ENCODE measurements around the gene SMARCA5.
"Not testable (repeated sequence)": the region's sequence is repeated elsewhere in the genome, so short reads cannot be mapped to it uniquely, and the experiment has no call there.

SMARCA5 gene

DNA sequence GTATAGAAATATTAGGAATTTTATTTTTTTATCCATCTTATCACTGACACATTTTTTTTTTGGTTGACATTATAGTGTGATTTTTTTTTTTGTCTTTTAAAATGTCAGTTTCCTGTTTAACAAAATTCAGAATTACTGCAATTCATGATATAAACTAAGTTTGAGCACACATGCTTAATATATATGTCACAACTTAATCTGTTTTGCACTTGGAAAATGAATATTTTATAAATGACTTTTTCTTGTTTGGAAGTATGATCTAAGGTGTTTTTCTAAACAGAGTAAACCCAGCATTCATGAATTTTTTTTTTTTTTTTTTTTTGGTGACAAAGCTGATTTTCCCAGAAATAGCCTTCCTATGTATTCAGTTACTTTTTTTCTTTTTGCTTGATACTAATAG, 2.4 kb downstream of the SMARCA5 start:
- H3K4me3 ChIP-seq (ENCODE audit: low read depth, low read length), result peak overlapping the region; percentile 98
- no peak for DNase-seq (ENCODE audit: low read depth)
- TF ChIP-seq, protein P1, sequence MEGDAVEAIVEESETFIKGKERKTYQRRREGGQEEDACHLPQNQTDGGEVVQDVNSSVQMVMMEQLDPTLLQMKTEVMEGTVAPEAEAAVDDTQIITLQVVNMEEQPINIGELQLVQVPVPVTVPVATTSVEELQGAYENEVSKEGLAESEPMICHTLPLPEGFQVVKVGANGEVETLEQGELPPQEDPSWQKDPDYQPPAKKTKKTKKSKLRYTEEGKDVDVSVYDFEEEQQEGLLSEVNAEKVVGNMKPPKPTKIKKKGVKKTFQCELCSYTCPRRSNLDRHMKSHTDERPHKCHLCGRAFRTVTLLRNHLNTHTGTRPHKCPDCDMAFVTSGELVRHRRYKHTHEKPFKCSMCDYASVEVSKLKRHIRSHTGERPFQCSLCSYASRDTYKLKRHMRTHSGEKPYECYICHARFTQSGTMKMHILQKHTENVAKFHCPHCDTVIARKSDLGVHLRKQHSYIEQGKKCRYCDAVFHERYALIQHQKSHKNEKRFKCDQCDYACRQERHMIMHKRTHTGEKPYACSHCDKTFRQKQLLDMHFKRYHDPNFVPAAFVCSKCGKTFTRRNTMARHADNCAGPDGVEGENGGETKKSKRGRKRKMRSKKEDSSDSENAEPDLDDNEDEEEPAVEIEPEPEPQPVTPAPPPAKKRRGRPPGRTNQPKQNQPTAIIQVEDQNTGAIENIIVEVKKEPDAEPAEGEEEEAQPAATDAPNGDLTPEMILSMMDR (IDR thresholded peaks at IDR 0.05; ENCODE audit: low read depth, low read length), result no peak
- TF ChIP-seq MYC (IDR thresholded peaks at IDR 0.05; ENCODE audit: low read depth, low read length) (no peak), POLR2A (IDR thresholded peaks at IDR 0.05; ENCODE audit: extremely low read depth, insufficient read length) (no peak)
- TF ChIP-seq, protein P2, sequence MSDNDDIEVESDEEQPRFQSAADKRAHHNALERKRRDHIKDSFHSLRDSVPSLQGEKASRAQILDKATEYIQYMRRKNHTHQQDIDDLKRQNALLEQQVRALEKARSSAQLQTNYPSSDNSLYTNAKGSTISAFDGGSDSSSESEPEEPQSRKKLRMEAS (IDR thresholded peaks at IDR 0.05; ENCODE audit: low read depth, low read length), result no peak

DNA sequence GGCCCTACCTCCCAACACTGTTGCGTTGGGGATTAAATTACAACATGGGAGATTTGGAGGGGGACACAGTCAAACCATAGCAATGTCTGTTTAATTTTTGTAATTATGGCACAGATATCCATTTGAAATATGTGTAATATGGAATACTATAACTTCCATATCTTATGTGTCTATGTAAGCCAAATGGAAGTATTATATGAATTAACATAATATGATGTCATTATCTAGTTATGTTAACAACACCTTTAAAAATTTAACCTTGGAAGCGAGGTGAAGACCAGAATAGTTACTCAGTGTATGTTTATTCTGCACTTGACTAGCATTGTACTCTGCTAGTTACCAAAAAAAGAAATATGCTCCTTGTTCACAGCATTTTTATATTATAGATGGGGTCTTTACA, 4.3 kb downstream of the SMARCA5 start:
- DNase-seq (ENCODE audit: low read depth), result no peak
- no peak overlapping the region for H3K4me3 ChIP-seq (ENCODE audit: low read depth, low read length)
- TF ChIP-seq, protein P1 (IDR thresholded peaks at IDR 0.05; ENCODE audit: low read depth, low read length), result no peak
- TF ChIP-seq, protein P2 (IDR thresholded peaks at IDR 0.05; ENCODE audit: low read depth, low read length), result no peak

DNA sequence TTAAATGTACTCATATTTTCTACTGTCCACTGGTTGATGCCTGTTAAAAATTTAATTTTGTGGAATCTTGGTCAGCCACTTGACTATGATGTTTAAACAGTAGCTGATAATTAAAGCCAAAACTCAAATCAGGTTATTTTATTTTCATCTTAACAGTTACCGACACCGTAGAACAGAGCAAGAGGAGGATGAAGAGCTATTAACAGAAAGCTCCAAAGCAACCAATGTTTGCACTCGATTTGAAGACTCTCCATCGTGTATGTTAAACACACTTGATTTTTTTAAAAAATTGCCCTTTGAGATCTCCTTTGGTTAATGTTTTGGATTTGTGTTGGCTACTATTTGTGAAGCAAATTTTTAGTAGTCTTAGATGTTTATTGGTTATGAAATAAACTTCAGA, 10.7 kb downstream of the SMARCA5 start:
- TF ChIP-seq MYC (IDR thresholded peaks at IDR 0.05; ENCODE audit: low read depth, low read length), result no peak
- TF ChIP-seq, protein P1 (IDR thresholded peaks at IDR 0.05; ENCODE audit: low read depth, low read length), result no peak
- TF ChIP-seq, protein P2 (IDR thresholded peaks at IDR 0.05; ENCODE audit: low read depth, low read length), result no peak
- TF ChIP-seq POLR2A (IDR thresholded peaks at IDR 0.05; ENCODE audit: extremely low read depth, insufficient read length), result no peak
- DNase-seq (ENCODE audit: low read depth), result no peak

DNA sequence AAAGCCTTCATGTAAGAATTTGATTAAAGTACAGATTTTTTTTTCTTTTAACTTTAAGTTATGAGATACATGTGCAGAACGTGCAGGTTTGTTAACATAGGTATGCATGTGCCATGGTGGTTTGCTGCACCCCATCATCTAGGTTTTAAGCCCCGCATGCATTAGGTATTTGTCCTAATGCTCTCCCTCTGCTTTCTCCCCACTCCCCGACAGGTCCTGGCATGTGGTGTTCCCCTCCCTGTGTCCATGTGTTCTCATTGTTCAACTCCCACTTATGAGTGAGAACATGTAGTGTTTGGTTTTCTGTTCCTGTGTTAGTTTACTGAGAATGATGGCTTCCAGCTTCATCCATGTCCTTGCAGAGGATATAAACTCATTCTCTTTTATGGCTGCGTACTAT, 14.5 kb downstream of the SMARCA5 start:
- not testable (repeated sequence) for DNase-seq (ENCODE audit: low read depth); H3K4me3 ChIP-seq (ENCODE audit: low read depth, low read length)

More for the DNA sequence above, 10.7 kb downstream of the SMARCA5 start:
- H3K4me3 ChIP-seq (ENCODE audit: low read depth, low read length), result no peak overlapping the region

DNA sequence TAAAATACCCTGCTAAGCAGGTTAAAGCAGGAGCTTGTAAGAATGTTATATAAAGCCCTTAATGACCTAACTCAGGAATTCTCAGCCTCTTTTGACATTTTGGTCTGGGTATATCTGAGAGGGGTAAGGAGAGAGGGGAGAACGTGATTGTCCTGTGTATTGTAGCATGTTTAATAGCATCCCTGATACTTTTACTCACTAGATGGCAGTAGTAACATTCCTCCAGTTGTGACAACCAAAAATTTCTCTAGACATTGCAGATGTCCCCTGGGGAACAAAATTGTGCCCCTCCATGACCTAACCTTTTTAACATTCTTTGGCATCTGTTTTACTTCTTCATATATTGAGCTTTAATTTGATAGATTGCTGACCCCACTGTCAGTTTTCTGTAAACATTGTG, 17.9 kb downstream of the SMARCA5 start:
- peak; percentile 19 for DNase-seq (ENCODE audit: low read depth)
- TF ChIP-seq POLR2A (IDR thresholded peaks at IDR 0.05; ENCODE audit: extremely low read depth, insufficient read length) (no peak), MYC (IDR thresholded peaks at IDR 0.05; ENCODE audit: low read depth, low read length) (no peak)
- TF ChIP-seq, protein P1 (IDR thresholded peaks at IDR 0.05; ENCODE audit: low read depth, low read length), result no peak
- TF ChIP-seq, protein P2 (IDR thresholded peaks at IDR 0.05; ENCODE audit: low read depth, low read length), result no peak
- H3K4me3 ChIP-seq (ENCODE audit: low read depth, low read length), result no peak overlapping the region

DNA sequence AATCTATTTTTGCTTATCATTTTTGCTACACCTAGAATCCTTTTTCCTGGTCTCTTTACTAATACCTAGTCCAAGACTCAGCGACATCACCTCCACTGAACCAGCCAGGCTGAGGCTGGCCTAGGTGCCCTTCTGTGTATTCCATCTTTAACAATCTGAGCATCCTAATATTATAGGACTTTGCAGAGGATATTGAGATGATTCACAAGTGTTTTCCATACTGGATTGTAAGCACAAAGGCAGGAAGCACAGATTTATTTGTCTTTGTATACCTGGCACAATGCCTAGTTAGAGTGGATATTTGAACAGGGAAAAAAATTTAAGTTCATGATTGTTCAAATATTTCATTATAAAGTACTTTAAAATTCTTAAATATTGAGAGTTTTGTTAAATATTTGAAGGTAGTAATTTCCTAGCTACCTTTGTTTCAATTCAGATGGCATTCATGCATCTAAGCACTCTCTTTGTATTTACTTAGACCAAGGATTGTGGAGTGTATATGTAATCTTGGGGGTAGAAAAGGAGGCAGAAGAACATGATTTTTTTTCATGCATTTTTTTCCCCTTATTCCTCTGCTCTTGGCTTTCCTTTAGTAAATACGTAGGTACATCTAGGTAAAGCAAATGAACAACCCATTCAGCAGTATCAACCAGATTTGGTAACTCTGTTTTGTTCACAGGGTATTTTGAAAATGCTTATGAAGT, 18.4 kb downstream of the SMARCA5 start:
- no peak overlapping the region for H3K4me3 ChIP-seq (ENCODE audit: low read depth, low read length)
- no peak for DNase-seq (ENCODE audit: low read depth)
- TF ChIP-seq POLR2A (IDR thresholded peaks at IDR 0.05; ENCODE audit: extremely low read depth, insufficient read length) (no peak), MYC (IDR thresholded peaks at IDR 0.05; ENCODE audit: low read depth, low read length) (no peak)
- TF ChIP-seq, protein P2 (IDR thresholded peaks at IDR 0.05; ENCODE audit: low read depth, low read length), result no peak
- TF ChIP-seq, protein P1 (IDR thresholded peaks at IDR 0.05; ENCODE audit: low read depth, low read length), result no peak
